HepG2 (cell line): ENCODE data around the gene RUNDC1. TPM values are rescaled to one million over a fixed set of nuclear protein-coding genes. Genes with fewer than 3 reads are reported as not detected.
A peak's percentile ranks its signal among the peaks of the same experiment; 100 is the strongest.

ENCODE experiments used
- ATAC-seq: fragments of 200-7000 bp; cut with Tn5 transposase; 3 replicates; pipeline ENCODE4 v1.9.1; 2020; ENCODE audit warnings: mild to moderate bottlenecking, moderate library complexity
- BruUV-seq: library from RNA; stranded (reverse); fragments of 400-500 nt; replicated peaks from 2 replicates; lab custom pipeline; 2021; lab: Mats Ljungman, UMichigan
- CTCF ChIA-PET: fragments of 300-600 bp; formaldehyde crosslinking; extraction: SDS; loops from one replicate; lab custom pipeline; 2021; ENCODE audit warnings: low total read pairs, inconsistent platforms, low intra/inter-chr PET ratio; lab: Yijun Ruan, JAX
- POLR2A ChIA-PET: fragments of 350-600 bp; sonication (Branson Sonifier 250); formaldehyde crosslinking; loops from one replicate; lab custom pipeline; 2020; ENCODE audit warnings: antibody characterized with exemption, inconsistent platforms; lab: Yijun Ruan, JAX
- DNase-seq: peaks from one replicate; pipeline ENCODE4 v3.0.0-alpha.2; 2015; ENCODE audit warnings: low spot score
- FAIRE-seq: peaks from 3 replicates; lab custom pipeline; 2011; peaks lifted over from hg19 to GRCh38; lab: Jason Lieb, UNC
- H2AFZ ChIP-seq: one replicate; pipeline ENCODE4 v1.6.1; 2011; ENCODE audit warnings: low read length, inconsistent platforms
- H3K27ac ChIP-seq: fragments of 300-600 bp; 3 replicates; pipeline ENCODE4 v1.8.0; 2011; ENCODE audit warnings: mixed run types, mild to moderate bottlenecking, mixed read lengths, low read length, inconsistent platforms; ENCODE audit not compliant: insufficient read depth; ENCODE audit errors: extremely low read length
- H3K27me3 ChIP-seq, 2 experiments: fragments of 200-600 bp in 1 of 2; 2 replicates in 1 of 2; 3 replicates in 1 of 2; pipeline versions ENCODE4 v1.6.0 to v1.8.0; 2011; ENCODE audit warnings: low read length in 2 of 2, mild to moderate bottlenecking in 2 of 2, moderate library complexity in 2 of 2, inconsistent platforms in 1 of 2; ENCODE audit not compliant: insufficient read depth in 2 of 2, control insufficient read depth in 1 of 2
- H3K36me3 ChIP-seq, 2 experiments: fragments of 200-600 bp in 1 of 2; replicated peaks in 1 of 2; 2 replicates in 1 of 2; 3 replicates in 1 of 2; pipeline versions ENCODE4 v1.5.1 to v1.8.0; 2011; ENCODE audit warnings: low read length in 2 of 2, inconsistent platforms in 1 of 2; ENCODE audit not compliant: insufficient read depth in 2 of 2, control insufficient read depth in 1 of 2
- H3K4me1 ChIP-seq: 2 replicates; pipeline ENCODE4 v1.5.1; 2012; ENCODE audit warnings: low read length, inconsistent platforms; ENCODE audit not compliant: insufficient read depth
- H3K4me2 ChIP-seq: 2 replicates; pipeline ENCODE4 v1.6.0; 2011; ENCODE audit warnings: low read depth, low read length, inconsistent platforms
- H3K4me3 ChIP-seq, 3 experiments: fragments of 200-600 bp in 1 of 3; sonication (generic), shearing (Covaris generic) in 1 of 3; replicated peaks in 1 of 3; 2 replicates each; pipeline ENCODE4 v1.5.1; 2011 to 2016; ENCODE audit warnings: low read length in 3 of 3, inconsistent platforms in 2 of 3, low read depth in 2 of 3, mild to moderate bottlenecking in 2 of 3, control low read depth in 1 of 3, mixed read lengths in 1 of 3; ENCODE audit not compliant: insufficient read depth in 1 of 3
- H3K79me2 ChIP-seq: one replicate; pipeline ENCODE4 v1.6.1; 2011; ENCODE audit warnings: low read length, inconsistent platforms; ENCODE audit not compliant: insufficient read depth
- H3K9ac ChIP-seq: 2 replicates; pipeline ENCODE4 v1.6.0; 2011; ENCODE audit warnings: mild to moderate bottlenecking, low read depth, low read length, inconsistent platforms; ENCODE audit not compliant: insufficient read depth
- H3K9me3 ChIP-seq: 2 replicates; pipeline ENCODE4 v1.5.1; 2012; ENCODE audit warnings: mild to moderate bottlenecking, low read length
- H4K20me1 ChIP-seq: 2 replicates; pipeline ENCODE4 v1.6.0; 2011; ENCODE audit warnings: inconsistent platforms, mild to moderate bottlenecking, low read length, moderate library complexity; ENCODE audit not compliant: insufficient read depth
- BCL6 ChIP-seq: IDR thresholded peaks from 2 replicates; pipeline ENCODE4 v1.6.1; 2016; ENCODE audit warnings: missing genetic modification reagents, missing compliant biosample characterization
- CEBPB ChIP-seq: IDR thresholded peaks from 2 replicates; pipeline ENCODE4 v1.6.1; 2011; ENCODE audit warnings: low read depth, low read length, improper control_type of control experiment, borderline replicate concordance
- CREB1 ChIP-seq, 2 experiments: fragments of 450-650 bp in 1 of 2; IDR thresholded peaks; 2 replicates each; pipeline ENCODE4 v1.6.1; 2016 to 2017; ENCODE audit warnings: control low read depth in 1 of 2, mild to moderate bottlenecking in 1 of 2, missing compliant biosample characterization in 1 of 2, missing genetic modification characterization in 1 of 2
- PATZ1 ChIP-seq: sonication (generic); formaldehyde crosslinking; IDR thresholded peaks from 2 replicates; pipeline ENCODE4 v1.4.0; 2020; ENCODE audit warnings: missing genetic modification reagents
- SOX6 ChIP-seq, 2 experiments: fragments of 450-650 bp in 1 of 2; sonication (generic) in 1 of 2; formaldehyde crosslinking in 1 of 2; IDR thresholded peaks; 2 replicates each; pipeline versions ENCODE4 v1.4.0 to v1.6.1; 2017 to 2020; ENCODE audit warnings: antibody characterized with exemption in 1 of 2, mild to moderate bottlenecking in 1 of 2, missing genetic modification reagents in 1 of 2
- STAG1 ChIP-seq: sonication (generic); formaldehyde crosslinking; IDR thresholded peaks from 2 replicates; pipeline ENCODE4 v1.4.0; 2020; ENCODE audit warnings: missing genetic modification reagents
- ZBTB33 ChIP-seq: sonication (generic); formaldehyde crosslinking; IDR thresholded peaks from 2 replicates; pipeline ENCODE4 v1.4.0; 2020; ENCODE audit warnings: missing genetic modification reagents
- ZNF710 ChIP-seq: sonication (generic); formaldehyde crosslinking; IDR thresholded peaks from 2 replicates; pipeline ENCODE4 v1.5.0; 2020; ENCODE audit warnings: mild to moderate bottlenecking, missing genetic modification reagents, borderline replicate concordance
- WGBS: methylation state at CpG from one replicate; pipeline ENCODE4 v1.1.6; 2017; ENCODE audit warnings: low lambda C conversion rate; 5-methylcytosine and 5-hydroxymethylcytosine counted together
- in situ Hi-C: cut with HindIII; loops from 2 replicates; pipeline ENCODE4 v1.10.0; 2017; ENCODE audit warnings: low pct_unique_long_range_greater_than_20kb; ENCODE audit not compliant: extremely low pct_ligation_motif_present
- intact Hi-C: fragments of 100-400 bp; cut with micrococcal nuclease; formaldehyde crosslinking; loops from one replicate; pipeline ENCODE4 v1.10.0; 2022; ENCODE audit not compliant: unreplicated experiment
- polyA plus RNA-seq, 8 experiments: library from polyadenylated mRNA; depleted of rRNA in 3 of 8; stranded (reverse) in 7 of 8; unstranded in 1 of 8; fragments of >200 nt; fragmentation: Illumina TruSeq in 4 of 8; extraction: Trizol in 4 of 8; gene quantifications; 2 replicates each; pipeline versions ENCODE4 v1.2.1 to v1.2.3, GENCODE V29; 2011 to 2016; ENCODE audit warnings: low read depth in 4 of 8, missing spikeins in 1 of 8, mixed read lengths in 1 of 8; ENCODE audit not compliant: insufficient read depth in 1 of 8
- total RNA-seq, 5 experiments: library from RNA; depleted of rRNA; stranded (reverse); fragments of >200 nt; fragmentation: Illumina TruSeq; extraction: Trizol; gene quantifications; 2 replicates each; pipeline ENCODE4 v1.2.3, GENCODE V29; 2016; ENCODE audit warnings: low read depth in 1 of 5

Gene RUNDC1
- total and polyA plus RNA-seq, 2 of the 13 experiments (the other 11 are each of a cell fraction or from before 2014, with no cell fraction given): 10.3 to 11.4 TPM

GRCh38 chr17:42969001-42969581 lies 11.3 kb upstream of the RUNDC1 start:
- CTCF ChIA-PET: no interaction called here
- H3K27ac ChIP-seq: peak overlapping the region; percentile 19
- H3K27me3 ChIP-seq: no peaks in the 10 kb centered on the region
- H3K36me3 ChIP-seq: no peaks in the 10 kb centered on the region
- DNase-seq: no peak
- POLR2A ChIA-PET: interaction anchor here (1.7 kb wide), 1 partner anchor 30 kb away, joined by 14 read pairs; the partner anchor contains the start of gene RPL27
- H3K4me1 ChIP-seq: peaks cover 26% of the 10 kb centered on the region
- FAIRE-seq: no peak
- BruUV-seq: no TSS peak
- no peaks in the 10 kb centered on the region for H3K79me2 ChIP-seq
- H3K4me2 ChIP-seq: no peak overlapping the region
- no peak overlapping the region for H2AFZ ChIP-seq
- in situ Hi-C loops: loop anchor here (10.0 kb wide), 1 partner anchor 64 kb away; the partner anchor contains the start of gene G6PC1
- intact Hi-C loops: no loop called here
- no peaks in the 10 kb centered on the region for H4K20me1 ChIP-seq
- H3K9me3 ChIP-seq: no peaks in the 10 kb centered on the region
- WGBS: 57% methylated on average over 5 of the region's 5 CpGs
- no peak overlapping the region for H3K9ac ChIP-seq
- H3K4me3 ChIP-seq: no peak overlapping the region
- TF ChIP-seq ZBTB33 (CRISPR knock-in tag) (peak; percentile 89), ZNF710 (CRISPR knock-in tag) (no peak), PATZ1 (CRISPR knock-in tag) (peak; percentile 38; the same call in 1 of the 2 replicates), BCL6 (CRISPR knock-in tag) (peak; percentile 40; the same call in 1 of the 2 replicates), CREB1 (IDR thresholded peaks at IDR 0.05) (no peak), CREB1 (CRISPR knock-in tag; IDR thresholded peaks at IDR 0.05) (0 out of 2 replicates have a peak, but pooled peaks have one; percentile 32), CEBPB (peak; percentile 43; the same call in 1 of the 2 replicates), SOX6 (IDR thresholded peaks at IDR 0.05) (no peak), SOX6 (CRISPR knock-in tag; IDR thresholded peaks at IDR 0.05) (0 out of 2 replicates have a peak, but pooled peaks have one; percentile 10), STAG1 (no peak)
- TF ChIP-seq, all 625 proteins: peak for 6
- ATAC-seq: peak; percentile 27; the same call in 1 of the 3 replicates
